BJ (cell line): ENCODE results near the gene FGGY. TPM values are rescaled to one million over a fixed set of nuclear protein-coding genes. Genes with fewer than 3 reads are reported as not detected.
"Not testable (repeated sequence)": the region's sequence is repeated elsewhere in the genome, so short reads cannot be mapped to it uniquely, and the experiment has no call there.

ENCODE experiments used
- CTCF ChIA-PET: fragments of 350-600 bp; formaldehyde crosslinking; extraction: SDS; loops from one replicate; lab custom pipeline; 2021; ENCODE audit warnings: antibody characterized with exemption, inconsistent platforms; lab: Yijun Ruan, JAX
- POLR2A ChIA-PET: fragments of 300-600 bp; sonication (Branson Sonifier 250); formaldehyde crosslinking; extraction: SDS; loops from one replicate; lab custom pipeline; 2021; ENCODE audit warnings: antibody characterized with exemption; lab: Charles Lee
- DNase-seq: peaks from one replicate; pipeline ENCODE4 v3.0.0-alpha.2; 2011; ENCODE audit warnings: low read depth
- H3K27me3 ChIP-seq: 2 replicates; pipeline ENCODE4 v1.6.0; 2011; ENCODE audit warnings: low read length; ENCODE audit not compliant: control insufficient read depth, insufficient read depth
- H3K36me3 ChIP-seq: 2 replicates; pipeline ENCODE4 v1.5.1; 2011; ENCODE audit warnings: low read length; ENCODE audit not compliant: control insufficient read depth, insufficient read depth
- H3K4me3 ChIP-seq: 2 replicates; pipeline ENCODE4 v1.5.1; 2011; ENCODE audit warnings: low read depth, mild to moderate bottlenecking, control low read depth, low read length
- CTCF ChIP-seq: IDR thresholded peaks from 2 replicates; pipeline ENCODE4 v1.5.1; 2011; ENCODE audit warnings: low read depth, mild to moderate bottlenecking, control low read depth, inconsistent platforms, low read length, moderate library complexity; ENCODE audit not compliant: insufficient read depth
- polyA plus RNA-seq: library from polyadenylated mRNA; depleted of rRNA; stranded (reverse); fragments of >200 nt; gene quantifications from 2 replicates; pipeline ENCODE4 v1.2.3, GENCODE V29; 2011

FGGY gene
- polyA plus RNA-seq, 1 experiment, result 9.9 TPM

GRCh38 chr1:59609245-59609644 is 312.4 kb downstream of the FGGY start:
- CTCF ChIA-PET, result no interaction called here
- DNase-seq, result no peak
- POLR2A ChIA-PET, result no interaction called here
- H3K27me3 ChIP-seq, result no peaks in the 10 kb centered on the region
- no peak for TF ChIP-seq CTCF
- no peak overlapping the region for H3K4me3 ChIP-seq
- no peaks in the 10 kb centered on the region for H3K36me3 ChIP-seq

- DNase-seq, CTCF ChIA-PET, H3K27me3 ChIP-seq, POLR2A ChIA-PET, H3K36me3 ChIP-seq, H3K4me3 ChIP-seq: not testable (repeated sequence)
These were observed 313.6 kb downstream of the FGGY start for GRCh38 chr1:59610499-59610898.

GRCh38 chr1:59617434-59617833 is 320.5 kb downstream of the FGGY start:
- Histone ChIP-seq H3K27me3 (no peaks in the 10 kb centered on the region), H3K36me3 (no peaks in the 10 kb centered on the region), H3K4me3 (no peak overlapping the region)
- TF ChIP-seq CTCF, result no peak
- POLR2A ChIA-PET, result no interaction called here
- CTCF ChIA-PET, result no interaction called here
- DNase-seq, result no peak

GRCh38 chr1:59619557-59619956 is 322.7 kb downstream of the FGGY start:
- CTCF ChIA-PET, result interaction anchor here (1.3 kb wide), 1 partner anchor 13 kb away, joined by 3 read pairs; no protein-coding TSS in a partner anchor
- Histone ChIP-seq H3K4me3 (no peak overlapping the region), H3K27me3 (no peaks in the 10 kb centered on the region), H3K36me3 (no peaks in the 10 kb centered on the region)
- TF ChIP-seq CTCF, result no peak
- POLR2A ChIA-PET, result no interaction called here
- no peak for DNase-seq

- Histone ChIP-seq H3K27me3 (no peaks in the 10 kb centered on the region), H3K36me3 (no peaks in the 10 kb centered on the region), H3K4me3 (no peak overlapping the region)
- TF ChIP-seq CTCF, result no peak
- ChIA-PET POLR2A (no interaction called here), CTCF (no interaction called here)
- no peak for DNase-seq
These were observed 328.5 kb downstream of the FGGY start for GRCh38 chr1:59625384-59625783.

- no peak for DNase-seq
- ChIA-PET POLR2A (no interaction called here), CTCF (interaction anchor here (0.6 to 1.8 kb wide), 3 partner anchors 10 to 305 kb away, joined by 3 to 6 read pairs (median 4); no protein-coding TSS in a partner anchor)
- no peaks in the 10 kb centered on the region for H3K27me3 ChIP-seq
- H3K36me3 ChIP-seq, result no peaks in the 10 kb centered on the region
- no peak overlapping the region for H3K4me3 ChIP-seq
- no peak for TF ChIP-seq CTCF
These were observed 334.8 kb downstream of the FGGY start for GRCh38 chr1:59631561-59632255.
